Stimulated activated naive CD8-positive, alpha-beta T cell treated with anti-CD3 and anti-CD28 coated beads, Interleukin-15, Interleukin-2, amounts not matched to agents 100 ng/mL and 50 ng/mL, for 24 hours (primary cell): ENCODE results near the gene COL3A1.

ENCODE experiments used
- H3K27ac Mint-ChIP-seq: one replicate; pipeline ENCODE4 v1.8.0; 2021; ENCODE audit warnings: mild to moderate bottlenecking, mixed read lengths
- H3K27me3 Mint-ChIP-seq: one replicate; pipeline ENCODE4 v1.8.0; 2021; ENCODE audit warnings: mixed read lengths
- H3K36me3 Mint-ChIP-seq: one replicate; pipeline ENCODE4 v1.8.0; 2021; ENCODE audit warnings: low read depth, mixed read lengths
- H3K4me1 Mint-ChIP-seq: one replicate; pipeline ENCODE4 v1.8.0; 2021; ENCODE audit warnings: low read depth, mixed read lengths
- H3K4me3 Mint-ChIP-seq: one replicate; pipeline ENCODE4 v1.8.0; 2021; ENCODE audit warnings: mild to moderate bottlenecking, mixed read lengths
- H3K9me3 Mint-ChIP-seq: one replicate; pipeline ENCODE4 v1.8.0; 2021; ENCODE audit warnings: mixed read lengths

The COL3A1 gene

GRCh38 chr2:188984680-188985079 lies 10.5 kb downstream of the COL3A1 start:
- peaks cover 2% of the 10 kb centered on the region for H3K4me1 Mint-ChIP-seq
- no peaks in the 10 kb centered on the region for H3K36me3 Mint-ChIP-seq
- peaks cover 9% of the 10 kb centered on the region for H3K27me3 Mint-ChIP-seq

GRCh38 chr2:188986839-188987238 lies 12.7 kb downstream of the COL3A1 start:
- Mint-ChIP-seq H3K4me3 (no peak overlapping the region), H3K27ac (no peak overlapping the region), H3K4me1 (no peaks in the 10 kb centered on the region), H3K9me3 (no peaks in the 10 kb centered on the region), H3K36me3 (no peaks in the 10 kb centered on the region), H3K27me3 (peaks cover 9% of the 10 kb centered on the region)

More at GRCh38 chr2:188984680-188985079, 10.5 kb downstream of the COL3A1 start:
- Mint-ChIP-seq H3K4me3 (no peak overlapping the region), H3K27ac (no peak overlapping the region), H3K9me3 (no peaks in the 10 kb centered on the region)

GRCh38 chr2:188993247-188993646 lies 19.1 kb downstream of the COL3A1 start:
- no peak overlapping the region for H3K27ac Mint-ChIP-seq
- no peaks in the 10 kb centered on the region for H3K36me3 Mint-ChIP-seq
- H3K4me3 Mint-ChIP-seq, result no peak overlapping the region
- no peaks in the 10 kb centered on the region for H3K4me1 Mint-ChIP-seq
- no peaks in the 10 kb centered on the region for H3K27me3 Mint-ChIP-seq
- no peaks in the 10 kb centered on the region for H3K9me3 Mint-ChIP-seq

GRCh38 chr2:188997263-188997662 lies 23.1 kb downstream of the COL3A1 start:
- Mint-ChIP-seq H3K27ac (no peak overlapping the region), H3K36me3 (no peaks in the 10 kb centered on the region), H3K4me3 (no peak overlapping the region)

GRCh38 chr2:189000221-189000620 lies 26.0 kb downstream of the COL3A1 start:
- H3K27ac Mint-ChIP-seq, result no peak overlapping the region
- no peaks in the 10 kb centered on the region for H3K36me3 Mint-ChIP-seq
- H3K4me3 Mint-ChIP-seq, result no peak overlapping the region
- no peaks in the 10 kb centered on the region for H3K27me3 Mint-ChIP-seq
- H3K9me3 Mint-ChIP-seq, result no peaks in the 10 kb centered on the region
- peaks cover 9% of the 10 kb centered on the region for H3K4me1 Mint-ChIP-seq

More at GRCh38 chr2:188997263-188997662, 23.1 kb downstream of the COL3A1 start:
- Mint-ChIP-seq H3K4me1 (peaks cover 3% of the 10 kb centered on the region), H3K9me3 (no peaks in the 10 kb centered on the region), H3K27me3 (no peaks in the 10 kb centered on the region)

- H3K27ac Mint-ChIP-seq, result no peak overlapping the region
- H3K27me3 Mint-ChIP-seq, result peaks cover 4% of the 10 kb centered on the region
- H3K4me3 Mint-ChIP-seq, result no peak overlapping the region
- H3K36me3 Mint-ChIP-seq, result no peaks in the 10 kb centered on the region
- H3K4me1 Mint-ChIP-seq, result peaks cover 9% of the 10 kb centered on the region
- no peaks in the 10 kb centered on the region for H3K9me3 Mint-ChIP-seq
Observed at GRCh38 chr2:189002079-189002478, 27.9 kb downstream of the COL3A1 start.

GRCh38 chr2:189008555-189009262 lies 34.5 kb downstream of the COL3A1 start:
- H3K4me3 Mint-ChIP-seq, result no peak overlapping the region
- no peaks in the 10 kb centered on the region for H3K36me3 Mint-ChIP-seq
- H3K9me3 Mint-ChIP-seq, result no peaks in the 10 kb centered on the region
- H3K27ac Mint-ChIP-seq, result no peak overlapping the region
- H3K4me1 Mint-ChIP-seq, result no peaks in the 10 kb centered on the region
- peaks cover 4% of the 10 kb centered on the region for H3K27me3 Mint-ChIP-seq

GRCh38 chr2:189010536-189010935 lies 36.4 kb downstream of the COL3A1 start:
- Mint-ChIP-seq H3K27me3 (peaks cover 4% of the 10 kb centered on the region), H3K4me1 (no peaks in the 10 kb centered on the region), H3K27ac (no peak overlapping the region), H3K4me3 (no peak overlapping the region), H3K36me3 (no peaks in the 10 kb centered on the region), H3K9me3 (no peaks in the 10 kb centered on the region)

- Mint-ChIP-seq H3K4me3 (no peak overlapping the region), H3K27me3 (no peaks in the 10 kb centered on the region), H3K9me3 (no peaks in the 10 kb centered on the region), H3K36me3 (no peaks in the 10 kb centered on the region), H3K4me1 (no peaks in the 10 kb centered on the region), H3K27ac (no peak overlapping the region)
Observed at GRCh38 chr2:189012351-189012750, 38.2 kb downstream of the COL3A1 start.

GRCh38 chr2:189013031-189013430 lies 38.9 kb downstream of the COL3A1 start:
- H3K27ac Mint-ChIP-seq, result no peak overlapping the region
- H3K4me1 Mint-ChIP-seq, result no peaks in the 10 kb centered on the region
- peaks cover 4% of the 10 kb centered on the region for H3K27me3 Mint-ChIP-seq
- H3K4me3 Mint-ChIP-seq, result no peak overlapping the region
- no peaks in the 10 kb centered on the region for H3K9me3 Mint-ChIP-seq
- H3K36me3 Mint-ChIP-seq, result no peaks in the 10 kb centered on the region

- Mint-ChIP-seq H3K36me3 (no peaks in the 10 kb centered on the region), H3K4me1 (no peaks in the 10 kb centered on the region), H3K27me3 (peaks cover 4% of the 10 kb centered on the region), H3K27ac (no peak overlapping the region), H3K9me3 (no peaks in the 10 kb centered on the region), H3K4me3 (no peak overlapping the region)
Observed at GRCh38 chr2:189013671-189014448, 39.7 kb downstream of the COL3A1 start.

GRCh38 chr2:189014449-189015138 lies 40.4 kb downstream of the COL3A1 start:
- Mint-ChIP-seq H3K4me1 (no peaks in the 10 kb centered on the region), H3K27ac (no peak overlapping the region), H3K4me3 (no peak overlapping the region), H3K27me3 (peaks cover 4% of the 10 kb centered on the region), H3K36me3 (no peaks in the 10 kb centered on the region), H3K9me3 (no peaks in the 10 kb centered on the region)

GRCh38 chr2:189015359-189015758 lies 41.2 kb downstream of the COL3A1 start:
- Mint-ChIP-seq H3K4me1 (no peaks in the 10 kb centered on the region), H3K4me3 (no peak overlapping the region), H3K27ac (no peak overlapping the region), H3K27me3 (peaks cover 4% of the 10 kb centered on the region), H3K9me3 (no peaks in the 10 kb centered on the region), H3K36me3 (no peaks in the 10 kb centered on the region)

- no peak overlapping the region for H3K27ac Mint-ChIP-seq
- peaks cover 4% of the 10 kb centered on the region for H3K27me3 Mint-ChIP-seq
- no peaks in the 10 kb centered on the region for H3K9me3 Mint-ChIP-seq
- no peaks in the 10 kb centered on the region for H3K36me3 Mint-ChIP-seq
- no peak overlapping the region for H3K4me3 Mint-ChIP-seq
- no peaks in the 10 kb centered on the region for H3K4me1 Mint-ChIP-seq
Observed at GRCh38 chr2:189016311-189016861, 42.2 kb downstream of the COL3A1 start.

GRCh38 chr2:189018631-189019030 lies 44.5 kb downstream of the COL3A1 start:
- Mint-ChIP-seq H3K27ac (no peak overlapping the region), H3K27me3 (peaks cover 4% of the 10 kb centered on the region), H3K36me3 (no peaks in the 10 kb centered on the region), H3K4me3 (no peak overlapping the region), H3K9me3 (no peaks in the 10 kb centered on the region), H3K4me1 (no peaks in the 10 kb centered on the region)
